HG03045 (cell line): Measurements from ENCODE around the gene COL19A1.
"Not testable (repeated sequence)": the region's sequence is repeated elsewhere in the genome, so short reads cannot be mapped to it uniquely, and the experiment has no call there.

ENCODE experiments used
- ATAC-seq: cut with Tn5 transposase; IDR thresholded peaks from one replicate; pipeline ENCODE4 v1.9.1; 2021; ENCODE audit warnings: mild to moderate bottlenecking, moderate library complexity; ENCODE audit not compliant: unreplicated experiment

COL19A1 gene

GRCh38 chr6:69953491-69953890, 87.1 kb downstream of the COL19A1 start:
- ATAC-seq: no peak

DNA sequence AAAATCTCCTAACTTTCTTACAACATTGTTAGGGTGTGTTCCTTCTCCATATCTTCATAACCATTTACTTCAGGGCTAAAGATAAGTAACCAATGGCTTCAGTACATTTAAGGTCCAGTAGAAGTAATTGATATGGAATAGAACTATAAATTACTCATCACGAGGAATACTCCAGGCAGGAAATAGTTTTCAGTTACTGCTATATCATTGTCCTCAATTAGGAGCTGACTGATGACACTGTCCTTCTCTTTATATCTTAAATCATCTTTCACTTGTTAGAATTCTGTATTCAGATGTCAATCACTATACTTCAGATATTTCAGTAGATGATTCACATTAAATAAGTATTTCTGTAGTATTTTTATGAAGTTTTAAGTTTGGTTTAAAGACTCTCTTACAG, 88.4 kb downstream of the COL19A1 start:
- ATAC-seq: no peak

DNA sequence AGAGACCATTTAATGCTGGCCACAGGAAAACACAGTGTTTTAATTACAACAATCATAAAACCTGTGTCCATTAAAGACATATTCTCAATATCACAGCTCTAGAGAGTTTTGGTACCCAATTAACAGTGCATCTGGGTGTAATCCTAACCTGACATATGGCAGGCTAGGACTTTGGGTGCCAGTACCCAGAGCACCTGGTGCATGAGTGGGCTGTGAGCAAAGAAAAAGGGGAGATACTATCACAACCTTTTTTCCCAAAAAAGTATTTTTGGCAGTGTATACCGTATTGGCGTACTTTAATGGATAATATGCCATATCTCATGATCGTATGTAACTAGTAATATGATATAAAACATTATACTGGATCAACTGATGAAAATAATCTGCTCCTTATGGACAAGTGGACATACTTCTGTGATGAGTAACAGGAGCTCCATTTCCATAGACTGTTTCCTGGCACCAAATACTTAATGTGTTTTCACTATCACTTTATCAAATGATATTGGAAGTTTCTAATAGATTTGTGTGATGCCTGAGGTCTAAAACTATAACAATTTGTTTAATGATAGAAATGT, 91.7 kb downstream of the COL19A1 start:
- ATAC-seq: no peak

- no peak for ATAC-seq
Measured at GRCh38 chr6:69958978-69959377, 92.6 kb downstream of the COL19A1 start.

DNA sequence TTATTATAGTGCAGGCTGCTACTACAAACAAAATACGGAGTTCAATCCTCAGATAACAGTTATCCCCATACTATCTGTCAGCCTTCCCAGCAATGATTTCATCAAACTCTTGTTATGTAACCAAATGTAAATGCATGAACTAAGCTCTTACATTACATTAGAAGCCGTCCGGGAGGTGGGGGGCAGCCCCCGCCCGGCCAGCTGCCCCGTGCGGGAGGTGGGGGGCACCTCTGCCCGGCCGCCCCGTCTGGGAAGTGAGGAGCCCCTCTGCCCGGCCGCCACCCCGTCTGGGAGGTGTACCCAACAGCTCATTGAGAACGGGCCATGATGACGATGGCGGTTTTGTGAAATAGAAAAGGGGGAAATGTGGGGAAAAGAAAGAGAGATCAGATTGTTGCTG, 99.6 kb downstream of the COL19A1 start:
- not testable (repeated sequence) for ATAC-seq

DNA sequence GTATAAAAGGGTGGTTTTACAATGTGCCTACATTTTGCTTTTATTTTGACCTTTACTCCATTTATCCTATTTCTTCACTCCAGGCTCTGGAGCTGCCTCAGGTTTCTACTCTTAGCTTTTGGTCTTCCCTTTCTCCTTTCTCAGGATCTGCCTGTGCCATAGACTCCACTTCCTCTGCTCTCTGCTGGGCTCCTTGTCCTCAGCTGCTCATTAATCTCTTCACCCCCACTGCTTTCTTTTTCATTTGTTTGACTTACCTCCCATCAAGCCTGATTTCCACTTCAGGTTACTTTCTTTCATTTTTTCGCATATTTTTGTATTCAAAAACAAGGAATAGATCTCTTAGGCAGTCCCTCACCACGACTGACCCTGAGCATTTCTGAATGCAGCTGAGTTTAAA, 106.8 kb downstream of the COL19A1 start:
- no peak for ATAC-seq

GRCh38 chr6:69973763-69974162, 107.4 kb downstream of the COL19A1 start:
- no peak for ATAC-seq

GRCh38 chr6:69974193-69974592, 107.8 kb downstream of the COL19A1 start:
- ATAC-seq: no peak

DNA sequence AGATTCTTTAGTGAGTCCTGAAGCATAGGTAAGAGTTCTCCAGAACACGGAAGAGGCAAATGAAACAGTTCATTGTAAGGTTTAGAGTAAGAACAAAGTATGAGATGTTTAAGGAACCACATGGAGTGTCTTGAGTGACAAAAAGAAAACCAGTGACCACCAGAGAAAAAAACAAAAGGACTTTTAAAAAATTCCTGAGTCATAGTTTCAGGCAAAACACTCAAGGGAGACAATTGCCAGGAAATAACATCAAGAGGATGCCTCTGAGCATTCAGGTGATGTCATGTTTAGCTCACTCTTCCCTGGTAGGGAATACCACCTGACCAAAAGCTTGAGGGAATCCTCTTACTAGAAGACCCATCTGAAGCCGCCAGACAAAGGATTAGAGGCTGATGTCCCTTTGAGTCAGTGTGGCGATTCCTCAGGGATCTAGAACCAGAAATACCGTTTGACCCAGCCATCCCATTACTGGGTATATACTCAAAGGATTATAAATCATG, 110.3 kb downstream of the COL19A1 start:
- ATAC-seq: no peak

GRCh38 chr6:69980624-69981023, 114.3 kb downstream of the COL19A1 start:
- no peak for ATAC-seq

- ATAC-seq: no peak
Measured at GRCh38 chr6:69984506-69984905, 118.2 kb downstream of the COL19A1 start.

- peak; percentile 47 for ATAC-seq
Measured at GRCh38 chr6:69985180-69985579, 118.8 kb downstream of the COL19A1 start.

- ATAC-seq: no peak
Measured at GRCh38 chr6:69987550-69987949, 121.2 kb downstream of the COL19A1 start.

GRCh38 chr6:69988458-69989126, 122.2 kb downstream of the COL19A1 start:
- ATAC-seq: no peak

GRCh38 chr6:69994251-69994650, 127.9 kb downstream of the COL19A1 start:
- no peak for ATAC-seq

- no peak for ATAC-seq
Measured at GRCh38 chr6:70008189-70008588, 141.8 kb downstream of the COL19A1 start.

- ATAC-seq: not testable (repeated sequence)
Measured at GRCh38 chr6:70010339-70010738, 144.0 kb downstream of the COL19A1 start.

DNA sequence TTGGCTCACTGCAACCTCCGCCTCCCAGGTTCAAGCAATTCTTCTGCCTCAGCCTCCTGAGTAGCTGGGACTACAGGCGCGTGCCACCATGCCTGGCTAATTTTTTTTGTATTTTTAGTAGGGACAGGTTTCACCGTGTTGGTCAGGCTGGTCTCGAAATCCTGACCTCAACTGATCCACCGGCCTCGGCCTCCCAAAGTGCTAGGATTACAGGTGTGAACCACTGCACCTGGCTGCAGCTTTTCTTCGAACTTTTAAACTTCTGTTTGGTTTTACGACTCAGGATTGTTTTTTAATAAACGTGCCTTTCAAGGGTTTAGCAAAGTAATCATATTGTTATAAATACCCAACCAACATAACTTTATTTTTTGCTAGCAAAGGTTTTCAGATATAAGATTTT, 156.8 kb downstream of the COL19A1 start:
- not testable (repeated sequence) for ATAC-seq

- ATAC-seq: no peak
Measured at GRCh38 chr6:70028246-70028645, 161.9 kb downstream of the COL19A1 start.

GRCh38 chr6:70028926-70029325, 162.6 kb downstream of the COL19A1 start:
- no peak for ATAC-seq

GRCh38 chr6:70033781-70034180, 167.4 kb downstream of the COL19A1 start:
- no peak for ATAC-seq

DNA sequence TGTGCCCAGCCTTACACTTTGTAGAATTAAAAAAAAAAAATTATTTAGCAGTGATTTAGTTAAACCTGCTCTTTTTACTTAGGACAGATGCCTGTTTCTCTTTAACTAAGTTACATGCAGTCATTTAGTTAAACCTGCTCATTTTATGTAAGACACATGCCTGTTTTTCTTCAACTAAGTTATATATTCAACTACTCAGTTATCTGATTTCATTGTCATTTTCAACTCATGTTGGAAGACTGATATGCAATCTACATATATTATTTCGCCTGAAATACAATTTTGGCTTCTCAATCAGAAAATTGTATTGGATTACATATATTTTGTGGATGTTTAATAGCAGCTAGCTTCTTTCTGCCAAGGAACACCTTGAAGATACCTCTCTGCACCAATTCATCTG, 171.1 kb downstream of the COL19A1 start:
- ATAC-seq: no peak

GRCh38 chr6:70040766-70041165, 174.4 kb downstream of the COL19A1 start:
- no peak for ATAC-seq
